Measurements from ENCODE around the gene SMG6.

GRCh38 chr17:2180768-2181167 lies 122.8 kb downstream of the SMG6 start:
- TF ChIP-seq CTCF (IDR thresholded peaks at IDR 0.05) (no peak), POLR2AphosphoS5 (IDR thresholded peaks at IDR 0.05) (no peak)

All from upper lobe of left lung (tissue), 4 donors.